Measurements from ENCODE around the gene RASAL2.
"Not testable (repeated sequence)": the region's sequence is repeated elsewhere in the genome, so short reads cannot be mapped to it uniquely, and the experiment has no call there.

The RASAL2 gene

GRCh38 chr1:178119628-178120027 is 25.7 kb downstream of the RASAL2 start:
- no peak for DNase-seq (ENCODE audit: low spot score)

- no peak for DNase-seq (ENCODE audit: low spot score)
These were observed 26.2 kb downstream of the RASAL2 start for GRCh38 chr1:178120088-178120487.

- DNase-seq (ENCODE audit: low spot score): not testable (repeated sequence)
These were observed 26.7 kb downstream of the RASAL2 start for GRCh38 chr1:178120520-178121052.

- DNase-seq (ENCODE audit: low spot score): peak; percentile 58
These were observed 28.0 kb downstream of the RASAL2 start for GRCh38 chr1:178121883-178122282.

GRCh38 chr1:178122283-178122682 is 28.4 kb downstream of the RASAL2 start:
- DNase-seq (ENCODE audit: low spot score): peak; percentile 69

- no peak for DNase-seq (ENCODE audit: low spot score)
These were observed 30.2 kb downstream of the RASAL2 start for GRCh38 chr1:178124115-178124514.

GRCh38 chr1:178126261-178126660 is 32.4 kb downstream of the RASAL2 start:
- no peak for DNase-seq (ENCODE audit: low spot score)

GRCh38 chr1:178126741-178127185 is 32.9 kb downstream of the RASAL2 start:
- peak; percentile 43 for DNase-seq (ENCODE audit: low spot score)

- no peak for DNase-seq (ENCODE audit: low spot score)
These were observed 33.7 kb downstream of the RASAL2 start for GRCh38 chr1:178127482-178128191.

- no peak for DNase-seq (ENCODE audit: low spot score)
These were observed 39.5 kb downstream of the RASAL2 start for GRCh38 chr1:178133239-178133989.

GRCh38 chr1:178134061-178134460 is 40.2 kb downstream of the RASAL2 start:
- DNase-seq (ENCODE audit: low spot score): peak; percentile 83

- DNase-seq (ENCODE audit: low spot score): peak; percentile 64
These were observed 43.3 kb downstream of the RASAL2 start for GRCh38 chr1:178137238-178137637.

- DNase-seq (ENCODE audit: low spot score): no peak
These were observed 48.9 kb downstream of the RASAL2 start for GRCh38 chr1:178142806-178143205.

- no peak for DNase-seq (ENCODE audit: low spot score)
These were observed 50.1 kb downstream of the RASAL2 start for GRCh38 chr1:178143730-178144690.

GRCh38 chr1:178145605-178146004 is 51.7 kb downstream of the RASAL2 start:
- DNase-seq (ENCODE audit: low spot score): no peak

GRCh38 chr1:178146436-178146835 is 52.5 kb downstream of the RASAL2 start:
- DNase-seq (ENCODE audit: low spot score): no peak

- no peak for DNase-seq (ENCODE audit: low spot score)
These were observed 56.7 kb downstream of the RASAL2 start for GRCh38 chr1:178150610-178151009.

- no peak for DNase-seq (ENCODE audit: low spot score)
These were observed 57.9 kb downstream of the RASAL2 start for GRCh38 chr1:178151831-178152230.

GRCh38 chr1:178155481-178156255 is 61.8 kb downstream of the RASAL2 start:
- DNase-seq (ENCODE audit: low spot score): no peak

- DNase-seq (ENCODE audit: low spot score): no peak
These were observed 67.0 kb downstream of the RASAL2 start for GRCh38 chr1:178160736-178161475.

Data from pons (tissue), 1 donor.